GM12878 (cell line): Measurements from ENCODE around the gene CDYL2. TPM values are rescaled to one million over a fixed set of nuclear protein-coding genes. Genes with fewer than 3 reads are reported as not detected.

Source experiments
- ATAC-seq: fragments of 200-7000 bp; cut with Tn5 transposase; 3 replicates; pipeline ENCODE4 v1.9.1; 2020; ENCODE audit warnings: mild to moderate bottlenecking, moderate library complexity
- BruUV-seq: library from RNA; stranded (reverse); fragments of 400-500 nt; replicated peaks from 2 replicates; lab custom pipeline; 2021; lab: Mats Ljungman, UMichigan
- CTCF ChIA-PET: fragments of 300-600 bp; sonication (Branson Sonifier 250); formaldehyde crosslinking; extraction: SDS; loops from one replicate; lab custom pipeline; 2021; ENCODE audit warnings: inconsistent platforms; lab: Yijun Ruan, JAX
- POLR2A ChIA-PET: fragments of 350-600 bp; formaldehyde crosslinking; extraction: SDS; loops from one replicate; lab custom pipeline; 2021; ENCODE audit warnings: inconsistent platforms; lab: Charles Lee
- RAD21 ChIA-PET: fragments of 300-600 bp; sonication (Branson Sonifier 250); formaldehyde crosslinking; loops from one replicate; lab custom pipeline; 2023; ENCODE audit warnings: antibody characterized with exemption; ENCODE audit not compliant: unreplicated experiment; lab: Charles Lee
- SMC1A ChIA-PET: fragments of 300-600 bp; sonication (Branson Sonifier 250); formaldehyde crosslinking; loops from one replicate; lab custom pipeline; 2023; ENCODE audit not compliant: unreplicated experiment, uncharacterized antibody; lab: Charles Lee
- DNase-seq: peaks from one replicate; pipeline ENCODE4 v3.0.0-alpha.2; 2011; ENCODE audit warnings: low read depth, low spot score
- FAIRE-seq: peaks from 3 replicates; lab custom pipeline; 2011; peaks lifted over from hg19 to GRCh38; lab: Jason Lieb, UNC
- H2AFZ ChIP-seq: 2 replicates; pipeline ENCODE4 v1.6.0; 2011; ENCODE audit warnings: low read depth, low read length, control low read depth; ENCODE audit not compliant: control insufficient read depth
- H3K27ac ChIP-seq: 2 replicates; pipeline ENCODE4 v1.5.1; 2011; ENCODE audit warnings: control low read depth; ENCODE audit not compliant: control insufficient read depth, insufficient read depth
- H3K27me3 ChIP-seq, 2 experiments: replicated peaks in 1 of 2; 2 replicates each; pipeline versions ENCODE4 v1.6.0 to v1.6.1; 2011; ENCODE audit warnings: low read length in 1 of 2; ENCODE audit not compliant: control insufficient read depth in 2 of 2, insufficient read depth in 2 of 2
- H3K36me3 ChIP-seq, 2 experiments: 2 replicates each; pipeline ENCODE4 v1.5.1; 2011; ENCODE audit warnings: low read length in 1 of 2; ENCODE audit not compliant: control insufficient read depth in 2 of 2, insufficient read depth in 2 of 2
- H3K4me1 ChIP-seq: 2 replicates; pipeline ENCODE4 v1.6.1; 2011; ENCODE audit warnings: mild to moderate bottlenecking, low read length, moderate library complexity, mixed read lengths; ENCODE audit not compliant: control insufficient read depth, insufficient read depth
- H3K4me2 ChIP-seq: 2 replicates; pipeline ENCODE4 v1.6.0; 2011; ENCODE audit warnings: control low read depth; ENCODE audit not compliant: control insufficient read depth, insufficient read depth
- H3K4me3 ChIP-seq: fragments of 200-600 bp; sonication (generic); 2 replicates; pipeline ENCODE4 v1.5.1; 2016
- H3K79me2 ChIP-seq: 2 replicates; pipeline ENCODE4 v1.6.0; 2011; ENCODE audit warnings: low read length; ENCODE audit not compliant: control insufficient read depth, insufficient read depth
- H3K9ac ChIP-seq: 2 replicates; pipeline ENCODE4 v1.8.0; 2011; ENCODE audit warnings: low read length, control low read depth, mixed read lengths; ENCODE audit not compliant: control insufficient read depth, insufficient read depth
- H3K9me3 ChIP-seq: replicated peaks from 3 replicates; pipeline ENCODE4 v1.5.1; 2011; ENCODE audit warnings: mild to moderate bottlenecking, low read length; ENCODE audit not compliant: control insufficient read depth, insufficient read depth
- H4K20me1 ChIP-seq: 2 replicates; pipeline ENCODE4 v1.6.0; 2011; ENCODE audit not compliant: control insufficient read depth, insufficient read depth
- BHLHE40 ChIP-seq, 2 experiments: fragments of 450-650 bp in 1 of 2; IDR thresholded peaks; 2 replicates each; pipeline ENCODE4 v1.6.1; 2011 to 2017; ENCODE audit warnings: low read depth in 2 of 2, borderline replicate concordance in 1 of 2, improper control_type of control experiment in 1 of 2, low read length in 1 of 2, mild to moderate bottlenecking in 1 of 2
- BRCA1 ChIP-seq: IDR thresholded peaks from 2 replicates; pipeline ENCODE4 v1.6.1; 2011; ENCODE audit warnings: low read depth, low read length, improper control_type of control experiment
- CEBPB ChIP-seq, 2 experiments: fragments of 150-350 bp in 1 of 2; IDR thresholded peaks; 2 replicates each; pipeline ENCODE4 v1.6.1; 2012 to 2014; ENCODE audit warnings: low read depth in 2 of 2, low read length in 2 of 2, borderline replicate concordance in 1 of 2, inconsistent platforms in 1 of 2
- CREB1 ChIP-seq: IDR thresholded peaks from 2 replicates; pipeline ENCODE4 v1.6.1; 2012; ENCODE audit warnings: low read depth, mild to moderate bottlenecking, inconsistent platforms
- ETV6 ChIP-seq, 2 experiments: fragments of 450-650 bp in 1 of 2; IDR thresholded peaks in 1 of 2; conservative IDR thresholded peaks in 1 of 2; 2 replicates each; pipeline ENCODE4 v1.6.1; 2014; ENCODE audit warnings: antibody characterized with exemption in 1 of 2, borderline replicate concordance in 1 of 2, low read depth in 1 of 2, mild to moderate bottlenecking in 1 of 2, moderate library complexity in 1 of 2
- IKZF2 ChIP-seq, 2 experiments: fragments of 450-650 bp; IDR thresholded peaks; 2 replicates each; pipeline ENCODE4 v1.6.1; 2017; ENCODE audit warnings: mild to moderate bottlenecking in 2 of 2, moderate library complexity in 2 of 2
- KDM1A ChIP-seq: fragments of 200-600 bp; sonication (generic); IDR thresholded peaks from 2 replicates; pipeline ENCODE4 v1.6.1; 2016; ENCODE audit warnings: borderline replicate concordance
- MYC ChIP-seq: IDR thresholded peaks from 2 replicates; pipeline ENCODE4 v1.6.1; 2011; ENCODE audit warnings: mild to moderate bottlenecking, low read length, moderate library complexity, inconsistent platforms; ENCODE audit not compliant: insufficient read depth, insufficient replicate concordance, insufficient read length, severe bottlenecking
- NFIC ChIP-seq: IDR thresholded peaks from 2 replicates; pipeline ENCODE4 v1.6.1; 2012; ENCODE audit warnings: low read depth, mild to moderate bottlenecking, inconsistent platforms, low read length, moderate library complexity
- NR2F1 ChIP-seq: fragments of 450-650 bp; conservative IDR thresholded peaks from 2 replicates; pipeline ENCODE4 v1.6.1; 2017; ENCODE audit warnings: mild to moderate bottlenecking
- PAX8 ChIP-seq: fragments of 450-650 bp; IDR thresholded peaks from 2 replicates; pipeline ENCODE4 v1.6.1; 2017; ENCODE audit warnings: mild to moderate bottlenecking, moderate library complexity
- POU2F2 ChIP-seq: IDR thresholded peaks from 3 replicates; pipeline ENCODE4 v1.6.1; 2011; ENCODE audit warnings: low read depth, mild to moderate bottlenecking, low read length, borderline replicate concordance
- RAD21 ChIP-seq: IDR thresholded peaks from 2 replicates; pipeline ENCODE4 v1.6.1; 2011; ENCODE audit warnings: mild to moderate bottlenecking, low read depth, low read length, moderate library complexity; ENCODE audit not compliant: insufficient read depth
- RELA ChIP-seq: fragments of 450-650 bp; IDR thresholded peaks from 2 replicates; pipeline ENCODE4 v1.8.0; 2014; ENCODE audit warnings: borderline replicate concordance; ENCODE audit not compliant: partially characterized antibody
- RUNX3 ChIP-seq: IDR thresholded peaks from 2 replicates; pipeline ENCODE4 v1.6.1; 2012; ENCODE audit warnings: low read length, inconsistent platforms
- SMARCA5 ChIP-seq: fragments of 450-650 bp; IDR thresholded peaks from 2 replicates; pipeline ENCODE4 v1.6.1; 2017; ENCODE audit warnings: mild to moderate bottlenecking
- STAT3 ChIP-seq: IDR thresholded peaks from 2 replicates; pipeline ENCODE4 v1.6.1; 2011; ENCODE audit warnings: low read depth, low read length, improper control_type of control experiment
- YY1 ChIP-seq: IDR thresholded peaks from 2 replicates; pipeline ENCODE4 v1.6.1; 2011; ENCODE audit warnings: low read depth, mild to moderate bottlenecking, low read length
- WGBS: methylation state at CpG from one replicate; pipeline ENCODE4 v1.1.6; 2016; ENCODE audit warnings: low lambda C conversion rate; ENCODE audit not compliant: insufficient replicate concordance, insufficient coverage; ENCODE audit errors: missing lambda C conversion rate; 5-methylcytosine and 5-hydroxymethylcytosine counted together
- in situ Hi-C: fragments of 300-500 bp; cut with MboI; formaldehyde crosslinking; loops from 9 replicates; pipeline ENCODE4 v1.14.3; 2018; ENCODE audit warnings: mixed read lengths
- intact Hi-C: fragments of 100-400 bp; cut with micrococcal nuclease; formaldehyde crosslinking; loops from one replicate; pipeline ENCODE4 v1.14.2; 2022; ENCODE audit not compliant: unreplicated experiment
- polyA plus RNA-seq, 11 experiments: library from polyadenylated mRNA; depleted of rRNA in 4 of 11; unstranded in 6 of 11; stranded (reverse) in 5 of 11; fragments of >200 nt; fragmentation: Nextera tagmentation in 4 of 11; fragmentation: Illumina TruSeq in 1 of 11; extraction: Ambion mirVana in 4 of 11; extraction: Trizol in 1 of 11; gene quantifications; 1 replicate in 1 of 11; 2 replicates in 10 of 11; pipeline versions ENCODE4 v1.2.1 to v1.2.3, GENCODE V29; 2011 to 2016; ENCODE audit warnings: inconsistent platforms in 2 of 11, missing spikeins in 2 of 11, low read depth in 1 of 11
- total RNA-seq, 4 experiments: library from RNA; depleted of rRNA in 3 of 4; stranded (reverse); fragments of >200 nt in 3 of 4; fragmentation: Illumina TruSeq in 1 of 4; extraction: Trizol in 1 of 4; gene quantifications; 2 replicates each; pipeline versions ENCODE4 v1.2.1 to v1.2.3, GENCODE V29; 2013 to 2021
- TF ChIP-seq, protein P1 (sequence below): fragments of 450-650 bp; IDR thresholded peaks from 2 replicates; pipeline ENCODE4 v1.6.1; 2017; ENCODE audit warnings: mild to moderate bottlenecking
- TF ChIP-seq, protein P2 (sequence below): fragments of 450-650 bp; formaldehyde crosslinking; IDR thresholded peaks from 2 replicates; pipeline ENCODE4 v1.5.0; 2022; ENCODE audit warnings: mild to moderate bottlenecking, missing genetic modification characterization

The CDYL2 gene
- total and polyA plus RNA-seq, 10 of the 15 experiments (the other 5 are each of a cell fraction or from before 2014, with no cell fraction given) = 0.27 to 22.9 (median 3.9) TPM

DNA sequence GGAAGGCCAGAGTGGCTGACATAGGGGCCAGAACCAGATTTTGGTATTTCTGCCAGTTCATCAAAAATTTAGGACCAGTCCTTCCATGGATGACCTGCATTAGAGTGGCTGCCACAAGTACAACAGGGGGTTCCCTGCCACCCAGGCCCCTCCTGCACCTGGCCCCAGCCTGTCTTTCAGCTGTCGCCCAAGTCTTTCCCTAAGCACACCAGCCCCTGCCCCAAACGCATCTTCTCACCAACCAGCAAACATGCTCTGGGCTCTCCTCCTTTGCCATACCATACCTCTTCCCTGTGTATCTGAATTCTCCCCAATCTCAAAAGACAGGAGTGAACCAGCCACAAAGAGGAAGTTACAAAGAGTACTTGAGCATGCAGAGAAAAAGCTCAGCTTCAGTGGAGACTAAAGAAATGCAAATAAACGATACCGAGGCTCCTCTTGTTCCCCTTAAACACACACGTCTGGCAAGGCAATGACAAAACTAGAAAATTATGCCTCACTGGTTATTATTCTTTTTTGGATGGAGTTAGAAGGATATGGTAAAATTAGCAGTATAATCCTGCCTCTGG lies 133.0 kb downstream of the CDYL2 start:
- H3K4me1 ChIP-seq = peaks cover 21% of the 10 kb centered on the region
- no peaks in the 10 kb centered on the region for H4K20me1 ChIP-seq
- SMC1A ChIA-PET = no interaction called here
- no peaks in the 10 kb centered on the region for H3K36me3 ChIP-seq
- H3K27me3 ChIP-seq = no peaks in the 10 kb centered on the region
- BruUV-seq = no TSS peak
- RAD21 ChIA-PET = interaction anchor here (0.8 kb wide), 1 partner anchor 91 kb away, joined by 3 read pairs; no protein-coding TSS in a partner anchor
- no peak overlapping the region for H2AFZ ChIP-seq
- WGBS = 0% methylated on average over 5 of the region's 5 CpGs
- DNase-seq (peak; percentile 12), FAIRE-seq (peak; percentile 86), ATAC-seq (no peak)
- intact Hi-C loops = no loop called here
- H3K27ac ChIP-seq = peak overlapping the region; percentile 67
- H3K79me2 ChIP-seq = no peaks in the 10 kb centered on the region
- in situ Hi-C loops = no loop called here
- no peak overlapping the region; the same call in 1 of the 2 replicates for H3K9ac ChIP-seq
- CTCF ChIA-PET = no interaction called here
- POLR2A ChIA-PET = interaction anchor here (1.2 kb wide), 1 partner anchor 18 kb away, joined by 3 read pairs; no protein-coding TSS in a partner anchor
- H3K4me3 ChIP-seq = no peak overlapping the region; the same call in 1 of the 2 replicates
- H3K4me2 ChIP-seq = peak overlapping the region; percentile 72
- no peaks in the 10 kb centered on the region; the same call in 2 of the 3 replicates for H3K9me3 ChIP-seq
- TF ChIP-seq PAX8 = no peak
- no peak for TF ChIP-seq STAT3
- no peak for TF ChIP-seq SMARCA5
- no peak for TF ChIP-seq KDM1A
- no peak for TF ChIP-seq CEBPB (IDR thresholded peaks at IDR 0.05; ENCODE audit: borderline replicate concordance in 1 of 2, low read depth in 2 of 2, low read length in 2 of 2)
- TF ChIP-seq RUNX3 = peak; percentile 48
- TF ChIP-seq BRCA1 = no peak
- peak; percentile 23; the same call in 1 of the 2 replicates for TF ChIP-seq RAD21
- TF ChIP-seq NR2F1 = no peak
- no peak for TF ChIP-seq CREB1
- no peak for TF ChIP-seq RELA
- TF ChIP-seq BHLHE40 (IDR thresholded peaks at IDR 0.05; ENCODE audit: borderline replicate concordance in 1 of 2, low read depth in 2 of 2, low read length in 1 of 2) = no peak
- TF ChIP-seq MYC = no peak
- TF ChIP-seq ETV6 (conservative IDR thresholded peaks at IDR 0.05 in 1 of 2, IDR thresholded peaks at IDR 0.05 in 1 of 2; ENCODE audit: borderline replicate concordance in 1 of 2, low read depth in 1 of 2) = 0 out of 4 replicates have a peak, but pooled peaks of 1 of the 2 experiments have one; percentile 29
- TF ChIP-seq POU2F2 = no peak
- TF ChIP-seq IKZF2 (IDR thresholded peaks at IDR 0.05) = 0 out of 4 replicates have a peak, but pooled peaks have one; percentile 24 to 32
- no peak; the same call in 1 of the 2 replicates for TF ChIP-seq NFIC
- TF ChIP-seq, protein P1, sequence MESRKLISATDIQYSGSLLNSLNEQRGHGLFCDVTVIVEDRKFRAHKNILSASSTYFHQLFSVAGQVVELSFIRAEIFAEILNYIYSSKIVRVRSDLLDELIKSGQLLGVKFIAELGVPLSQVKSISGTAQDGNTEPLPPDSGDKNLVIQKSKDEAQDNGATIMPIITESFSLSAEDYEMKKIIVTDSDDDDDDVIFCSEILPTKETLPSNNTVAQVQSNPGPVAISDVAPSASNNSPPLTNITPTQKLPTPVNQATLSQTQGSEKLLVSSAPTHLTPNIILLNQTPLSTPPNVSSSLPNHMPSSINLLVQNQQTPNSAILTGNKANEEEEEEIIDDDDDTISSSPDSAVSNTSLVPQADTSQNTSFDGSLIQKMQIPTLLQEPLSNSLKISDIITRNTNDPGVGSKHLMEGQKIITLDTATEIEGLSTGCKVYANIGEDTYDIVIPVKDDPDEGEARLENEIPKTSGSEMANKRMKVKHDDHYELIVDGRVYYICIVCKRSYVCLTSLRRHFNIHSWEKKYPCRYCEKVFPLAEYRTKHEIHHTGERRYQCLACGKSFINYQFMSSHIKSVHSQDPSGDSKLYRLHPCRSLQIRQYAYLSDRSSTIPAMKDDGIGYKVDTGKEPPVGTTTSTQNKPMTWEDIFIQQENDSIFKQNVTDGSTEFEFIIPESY = no peak
- no peak for TF ChIP-seq YY1
- TF ChIP-seq, protein P2, sequence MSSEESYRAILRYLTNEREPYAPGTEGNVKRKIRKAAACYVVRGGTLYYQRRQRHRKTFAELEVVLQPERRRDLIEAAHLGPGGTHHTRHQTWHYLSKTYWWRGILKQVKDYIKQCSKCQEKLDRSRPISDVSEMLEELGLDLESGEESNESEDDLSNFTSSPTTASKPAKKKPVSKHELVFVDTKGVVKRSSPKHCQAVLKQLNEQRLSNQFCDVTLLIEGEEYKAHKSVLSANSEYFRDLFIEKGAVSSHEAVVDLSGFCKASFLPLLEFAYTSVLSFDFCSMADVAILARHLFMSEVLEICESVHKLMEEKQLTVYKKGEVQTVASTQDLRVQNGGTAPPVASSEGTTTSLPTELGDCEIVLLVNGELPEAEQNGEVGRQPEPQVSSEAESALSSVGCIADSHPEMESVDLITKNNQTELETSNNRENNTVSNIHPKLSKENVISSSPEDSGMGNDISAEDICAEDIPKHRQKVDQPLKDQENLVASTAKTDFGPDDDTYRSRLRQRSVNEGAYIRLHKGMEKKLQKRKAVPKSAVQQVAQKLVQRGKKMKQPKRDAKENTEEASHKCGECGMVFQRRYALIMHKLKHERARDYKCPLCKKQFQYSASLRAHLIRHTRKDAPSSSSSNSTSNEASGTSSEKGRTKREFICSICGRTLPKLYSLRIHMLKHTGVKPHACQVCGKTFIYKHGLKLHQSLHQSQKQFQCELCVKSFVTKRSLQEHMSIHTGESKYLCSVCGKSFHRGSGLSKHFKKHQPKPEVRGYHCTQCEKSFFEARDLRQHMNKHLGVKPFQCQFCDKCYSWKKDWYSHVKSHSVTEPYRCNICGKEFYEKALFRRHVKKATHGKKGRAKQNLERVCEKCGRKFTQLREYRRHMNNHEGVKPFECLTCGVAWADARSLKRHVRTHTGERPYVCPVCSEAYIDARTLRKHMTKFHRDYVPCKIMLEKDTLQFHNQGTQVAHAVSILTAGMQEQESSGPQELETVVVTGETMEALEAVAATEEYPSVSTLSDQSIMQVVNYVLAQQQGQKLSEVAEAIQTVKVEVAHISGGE (CRISPR knock-in tag) = no peak
